Glomerular visceral epithelial cell (primary cell): ENCODE results near the gene MISP.

Experiments used
- DNase-seq: peaks from one replicate; pipeline ENCODE4 v3.0.0-alpha.2; 2016; ENCODE audit errors: extremely low spot score

MISP gene

DNA sequence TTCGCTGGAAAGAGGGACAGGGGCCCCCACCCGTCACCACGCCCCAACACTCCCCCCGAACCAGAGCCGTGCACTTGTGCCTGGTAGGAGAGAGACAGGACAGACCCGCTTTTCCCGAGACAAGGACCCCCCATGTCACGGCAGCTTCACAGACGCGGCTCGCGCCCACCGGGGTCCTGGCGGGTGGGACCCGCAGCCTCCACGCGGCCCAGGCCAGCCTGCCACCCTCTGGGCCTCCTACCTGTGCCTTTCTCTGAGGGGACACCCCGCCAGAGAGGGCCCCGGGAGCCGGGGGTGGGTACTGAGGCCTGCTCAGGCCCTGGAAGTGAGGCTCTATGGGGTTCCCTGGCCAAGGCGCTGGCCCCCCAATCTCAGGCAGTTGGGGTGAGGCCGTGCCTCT, 4.0 kb upstream of the MISP start:
- DNase-seq, result no peak

DNA sequence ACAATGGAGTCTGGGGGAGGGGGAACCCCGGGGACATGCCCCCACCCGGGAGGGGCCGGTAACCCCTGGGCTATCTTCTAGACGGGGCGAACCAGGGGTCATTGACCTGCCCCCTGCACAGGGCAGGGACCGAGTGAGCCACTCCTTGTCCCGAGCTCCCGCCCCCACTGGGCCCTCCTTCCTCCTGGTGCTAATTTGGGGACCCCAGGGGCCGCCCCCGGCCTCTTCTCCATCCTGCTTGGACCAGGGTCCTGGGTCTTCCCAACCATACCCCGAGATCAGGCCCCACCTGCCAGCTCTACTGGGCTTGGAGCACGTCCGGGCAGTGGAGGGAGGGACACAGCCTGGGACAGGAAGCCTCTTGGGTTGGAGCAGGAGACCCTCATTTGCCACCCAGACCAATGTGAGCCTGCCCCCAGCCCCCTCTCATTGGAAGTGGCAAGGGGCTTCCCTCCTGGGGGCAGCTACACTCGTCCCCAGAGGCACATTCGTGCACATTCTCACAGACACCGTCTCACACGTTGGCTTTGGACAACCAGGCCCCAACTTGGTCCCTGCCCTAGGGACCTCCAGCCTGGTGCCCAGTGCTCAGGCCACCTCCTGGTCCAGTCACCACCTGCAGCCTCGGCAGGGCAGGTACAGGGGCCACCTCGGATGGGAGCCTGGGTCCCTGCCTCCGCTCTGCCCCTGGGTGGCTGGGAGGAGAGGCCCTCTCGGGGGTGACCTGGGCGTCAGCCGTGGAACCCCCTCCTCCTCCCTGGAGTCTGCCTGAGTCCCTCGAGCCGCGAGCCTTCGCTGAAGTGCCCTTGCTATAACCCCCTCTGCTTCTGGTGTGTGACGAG, 3.3 kb upstream of the MISP start:
- DNase-seq, result no peak

DNA sequence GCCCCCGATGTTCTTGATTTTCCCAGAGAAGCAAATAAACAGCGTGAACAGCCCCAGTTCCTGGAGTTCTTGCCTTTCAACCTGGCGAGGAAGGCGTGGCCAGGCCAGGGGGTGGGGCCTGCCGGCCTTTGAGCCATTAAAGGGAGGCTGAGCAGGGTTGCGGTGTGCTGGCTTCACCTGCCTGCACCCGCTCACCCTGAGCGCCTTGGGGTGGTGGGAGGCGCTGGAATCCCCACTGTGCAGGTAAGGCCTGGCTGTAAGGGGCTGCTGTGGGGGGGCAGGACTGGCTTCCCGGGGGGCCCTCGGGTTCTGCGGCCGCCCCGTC, 2.7 kb upstream of the MISP start:
- DNase-seq, result no peak

DNA sequence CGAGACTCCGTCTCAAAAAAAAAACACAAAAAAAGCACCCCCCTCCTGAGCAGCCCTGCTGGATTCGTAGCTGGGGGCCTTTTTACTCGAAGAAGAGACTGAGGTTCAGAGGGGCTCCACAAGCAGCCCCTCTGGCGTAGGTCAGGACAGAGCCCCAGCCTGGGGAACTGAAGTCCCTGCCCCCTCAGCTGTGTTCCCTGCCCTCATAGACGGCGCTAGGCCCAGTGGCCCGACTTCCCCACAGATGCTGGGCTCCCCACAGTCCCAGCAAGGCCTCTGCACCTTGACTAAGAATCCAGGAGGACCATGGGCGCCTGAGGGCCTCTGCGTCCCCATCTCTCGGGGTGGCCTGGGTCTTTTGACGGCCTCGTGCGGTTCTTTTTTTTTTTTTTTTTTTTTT, 1.1 kb upstream of the MISP start:
- no peak for DNase-seq

DNA sequence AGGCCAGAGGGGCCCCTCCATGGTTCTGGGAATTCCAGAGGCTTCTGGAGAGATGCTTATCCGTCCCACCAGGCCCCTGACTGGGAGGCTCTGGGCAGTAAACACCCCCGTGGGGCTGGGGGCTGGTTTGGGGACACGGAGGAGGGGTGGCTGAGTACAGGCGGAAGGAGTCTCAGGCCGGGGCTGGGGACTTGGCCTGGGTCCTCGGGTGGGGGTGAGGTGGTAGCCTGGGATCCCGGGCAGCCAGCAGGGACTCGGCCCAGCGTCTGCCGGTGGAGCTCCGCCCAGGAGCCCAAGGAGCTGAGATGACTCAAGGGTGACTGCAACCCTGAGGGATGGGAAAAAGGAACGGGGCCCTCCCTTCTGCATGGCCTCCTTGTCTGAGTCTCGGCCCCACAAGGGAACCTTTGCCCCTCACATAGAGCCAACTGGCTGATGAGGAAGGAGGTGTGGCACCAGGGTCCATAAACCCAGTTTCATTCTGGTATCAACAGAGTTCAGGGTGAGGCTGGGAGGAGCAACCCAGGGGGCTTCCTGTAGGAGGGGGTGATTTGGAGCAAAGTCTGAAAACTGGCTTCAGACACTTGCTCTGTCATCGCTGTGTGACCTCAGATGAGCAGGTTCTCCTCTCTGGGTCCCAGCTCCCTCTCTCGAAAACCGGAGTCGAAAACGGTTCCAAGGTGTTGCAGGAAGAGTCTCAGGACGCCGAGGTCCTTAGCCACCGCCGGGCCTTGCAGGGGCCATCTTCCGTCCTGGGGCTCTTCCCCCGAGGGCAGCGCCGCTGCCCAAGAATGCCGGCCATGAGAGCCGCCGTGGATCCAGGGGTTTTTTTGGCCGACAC, 809 bp downstream of the MISP start:
- DNase-seq, result peak; percentile 76

DNA sequence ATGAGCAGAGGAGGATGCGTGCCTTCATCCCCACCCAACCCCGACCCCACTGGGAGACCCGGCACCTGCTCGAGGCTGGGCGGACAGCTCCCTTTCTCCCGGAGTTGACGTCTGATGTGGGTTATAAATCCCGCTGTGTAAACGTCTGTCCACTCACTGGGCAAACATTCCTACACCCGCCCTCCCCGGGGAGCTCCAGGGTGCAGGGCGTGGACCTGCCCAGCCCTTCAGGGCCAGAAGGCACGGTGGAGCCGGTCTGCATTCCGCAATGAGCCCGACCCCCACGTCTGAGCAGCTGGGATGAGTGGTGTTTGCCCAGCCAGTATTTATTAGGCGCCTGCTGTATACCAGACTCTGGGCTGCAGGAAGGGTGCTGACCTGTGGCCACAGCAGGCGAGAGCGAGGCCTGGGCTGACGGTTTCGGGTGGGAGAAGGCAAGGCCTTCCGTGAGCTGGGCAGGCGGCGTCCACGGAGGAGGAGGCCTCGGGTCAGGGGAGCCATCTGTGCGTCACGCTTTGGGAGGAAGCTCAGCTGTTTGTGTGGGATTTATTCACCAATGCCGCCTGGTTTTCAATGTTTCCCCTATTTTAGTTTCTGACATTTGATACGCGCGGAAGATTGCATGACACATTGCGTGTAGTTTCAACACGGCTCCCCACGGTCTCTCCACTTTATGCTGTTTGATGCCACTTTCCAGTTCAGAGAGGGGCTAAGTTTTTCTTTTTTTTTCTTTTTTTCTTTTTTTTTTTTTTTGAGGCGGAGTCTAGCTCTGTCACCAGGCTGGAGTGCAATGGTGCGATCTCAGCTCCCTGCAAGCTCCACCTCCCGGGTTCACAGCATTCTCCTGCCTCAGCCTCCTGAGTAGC, 2.0 kb downstream of the MISP start:
- DNase-seq, result peak; percentile 81

DNA sequence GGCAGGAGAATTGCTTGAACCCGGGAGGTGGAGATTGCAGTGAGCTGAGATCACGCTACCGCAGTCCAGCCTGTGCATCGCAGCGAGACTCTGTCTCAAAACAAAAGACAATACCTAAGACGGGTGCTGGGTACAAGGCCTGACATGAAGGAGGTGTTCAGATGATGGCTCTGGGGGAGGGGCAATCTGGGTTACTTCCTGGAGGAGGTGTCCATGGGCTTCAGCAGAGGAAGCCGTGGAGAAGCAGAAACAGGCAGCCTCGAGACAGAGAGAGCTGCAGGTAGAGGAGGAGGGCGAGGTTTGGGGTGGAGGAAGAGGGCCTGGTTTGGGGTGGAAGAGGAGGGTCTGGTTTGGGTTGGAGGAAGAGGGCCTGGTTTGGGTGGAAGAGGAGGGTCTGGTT, 3.6 kb downstream of the MISP start:
- DNase-seq, result no peak

DNA sequence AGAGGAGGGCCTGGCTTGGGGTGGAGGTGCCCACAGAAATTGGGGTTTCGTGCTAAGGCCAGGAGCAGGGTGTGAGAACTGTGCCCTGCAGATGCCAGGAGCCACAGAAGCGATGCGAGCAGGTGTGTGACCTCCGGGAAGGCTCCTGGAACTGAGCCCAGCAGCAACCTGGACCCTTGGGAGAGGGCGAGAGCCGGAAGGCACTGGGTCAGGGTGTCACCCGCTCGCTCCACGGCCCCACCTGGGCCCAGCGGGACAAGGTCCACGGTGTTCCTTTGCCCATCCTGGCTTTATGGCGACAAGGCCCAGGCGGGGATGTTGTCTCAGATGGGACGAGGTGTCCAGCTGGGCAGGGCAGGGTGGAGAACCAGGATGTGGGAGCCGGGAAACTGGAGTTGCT, 4.2 kb downstream of the MISP start:
- DNase-seq, result no peak

DNA sequence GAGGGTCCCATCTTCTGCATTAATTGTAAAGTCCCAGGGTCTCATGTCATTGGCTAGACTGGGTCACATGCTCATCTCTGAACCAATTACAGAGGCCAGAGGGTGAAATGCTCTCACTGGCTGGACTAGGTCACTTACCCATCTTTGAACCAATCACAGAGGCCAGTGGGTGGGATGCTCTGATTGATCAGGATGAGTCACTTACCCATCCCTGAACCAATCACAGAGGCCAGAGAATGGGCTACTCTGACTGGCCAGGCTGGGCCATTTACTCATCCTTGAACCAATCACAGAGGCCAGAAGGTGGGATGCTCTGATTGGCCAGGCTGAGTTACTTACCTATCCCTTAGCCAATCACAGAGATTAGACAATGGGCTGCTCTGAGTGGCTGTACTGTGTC, 5.3 kb downstream of the MISP start:
- DNase-seq, result peak; percentile 36

DNA sequence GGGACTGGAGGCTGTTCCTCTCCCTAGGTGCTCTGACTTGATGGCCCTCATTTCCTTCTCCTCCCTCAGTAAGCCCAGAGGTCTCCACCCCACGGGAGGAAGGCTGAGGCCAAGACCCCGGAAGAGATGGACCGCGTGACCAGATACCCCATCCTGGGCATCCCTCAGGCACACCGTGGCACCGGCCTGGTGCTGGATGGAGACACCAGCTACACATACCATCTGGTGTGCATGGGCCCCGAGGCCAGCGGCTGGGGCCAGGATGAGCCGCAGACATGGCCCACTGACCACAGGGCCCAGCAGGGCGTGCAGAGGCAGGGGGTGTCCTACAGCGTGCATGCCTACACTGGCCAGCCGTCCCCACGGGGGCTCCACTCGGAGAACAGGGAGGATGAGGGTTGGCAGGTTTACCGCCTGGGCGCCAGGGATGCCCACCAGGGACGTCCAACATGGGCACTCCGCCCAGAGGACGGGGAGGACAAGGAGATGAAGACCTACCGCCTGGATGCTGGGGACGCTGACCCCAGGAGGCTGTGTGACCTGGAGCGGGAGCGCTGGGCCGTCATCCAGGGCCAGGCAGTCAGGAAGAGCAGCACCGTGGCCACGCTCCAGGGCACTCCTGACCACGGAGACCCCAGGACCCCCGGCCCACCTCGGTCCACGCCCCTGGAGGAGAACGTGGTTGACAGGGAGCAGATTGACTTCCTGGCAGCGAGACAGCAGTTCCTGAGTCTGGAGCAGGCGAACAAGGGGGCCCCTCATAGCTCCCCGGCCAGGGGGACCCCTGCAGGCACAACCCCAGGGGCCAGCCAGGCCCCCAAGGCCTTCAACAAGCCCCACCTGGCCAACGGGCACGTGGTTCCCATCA, 6.1 kb downstream of the MISP start:
- DNase-seq, result no peak

DNA sequence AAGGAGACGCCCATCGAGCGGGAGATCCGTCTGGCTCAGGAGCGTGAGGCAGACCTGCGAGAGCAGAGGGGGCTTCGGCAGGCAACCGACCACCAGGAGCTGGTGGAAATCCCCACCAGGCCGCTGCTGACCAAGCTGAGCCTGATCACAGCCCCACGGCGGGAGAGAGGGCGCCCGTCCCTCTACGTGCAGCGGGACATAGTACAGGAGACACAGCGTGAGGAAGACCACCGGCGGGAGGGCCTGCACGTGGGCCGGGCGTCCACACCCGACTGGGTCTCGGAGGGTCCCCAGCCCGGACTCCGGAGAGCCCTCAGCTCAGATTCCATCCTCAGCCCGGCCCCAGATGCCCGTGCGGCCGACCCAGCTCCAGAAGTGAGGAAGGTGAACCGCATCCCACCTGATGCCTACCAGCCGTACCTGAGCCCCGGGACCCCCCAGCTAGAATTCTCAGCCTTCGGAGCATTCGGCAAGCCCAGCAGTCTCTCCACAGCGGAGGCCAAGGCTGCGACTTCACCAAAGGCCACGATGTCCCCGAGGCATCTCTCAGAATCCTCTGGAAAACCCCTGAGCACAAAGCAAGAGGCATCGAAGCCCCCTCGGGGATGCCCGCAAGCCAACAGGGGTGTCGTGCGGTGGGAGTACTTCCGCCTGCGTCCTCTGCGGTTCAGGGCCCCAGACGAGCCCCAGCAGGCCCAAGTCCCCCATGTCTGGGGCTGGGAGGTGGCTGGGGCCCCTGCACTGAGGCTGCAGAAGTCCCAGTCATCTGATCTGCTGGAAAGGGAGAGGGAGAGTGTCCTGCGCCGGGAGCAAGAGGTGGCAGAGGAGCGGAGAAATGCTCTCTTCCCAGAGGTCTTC, 7.1 kb downstream of the MISP start:
- DNase-seq, result no peak

DNA sequence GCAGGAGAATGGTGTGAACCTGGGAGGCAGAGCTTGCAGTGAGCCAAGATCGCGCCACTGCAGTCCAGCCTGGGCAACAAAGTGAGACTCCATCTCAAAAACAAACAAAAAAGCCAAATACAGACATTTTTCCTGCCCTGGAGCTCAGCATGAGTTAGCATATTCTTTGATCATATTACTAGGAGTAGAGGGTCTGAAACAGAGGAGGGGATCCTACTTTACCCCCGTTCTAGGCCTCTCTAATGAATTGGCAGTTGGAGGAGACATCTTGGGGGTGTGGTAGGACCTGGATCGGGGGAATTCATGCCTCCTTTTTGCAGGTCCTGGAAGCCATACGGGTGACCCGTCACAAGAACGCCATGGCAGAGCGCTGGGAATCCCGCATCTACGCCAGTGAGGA, 12.3 kb downstream of the MISP start:
- DNase-seq, result no peak

DNA sequence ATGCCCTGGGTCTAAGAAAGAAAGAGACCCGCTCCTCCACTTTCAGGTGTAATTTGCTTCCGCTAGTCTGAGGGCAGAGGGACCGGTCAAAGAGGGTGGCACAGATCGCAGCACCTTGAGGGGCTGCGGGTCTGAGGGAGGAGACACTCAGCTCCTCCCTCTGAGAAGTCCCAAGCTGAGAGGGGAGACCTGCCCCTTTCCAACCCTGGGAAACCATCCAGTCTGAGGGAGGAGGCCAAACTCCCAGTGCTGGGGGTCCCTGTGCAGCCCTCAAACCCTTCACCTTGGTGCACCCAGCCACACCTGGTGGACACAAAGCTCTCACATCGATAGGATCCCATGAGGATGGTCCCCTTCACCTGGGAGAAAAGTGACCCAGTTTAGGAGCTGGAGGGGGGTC, 13.0 kb downstream of the MISP start:
- DNase-seq, result no peak

DNA sequence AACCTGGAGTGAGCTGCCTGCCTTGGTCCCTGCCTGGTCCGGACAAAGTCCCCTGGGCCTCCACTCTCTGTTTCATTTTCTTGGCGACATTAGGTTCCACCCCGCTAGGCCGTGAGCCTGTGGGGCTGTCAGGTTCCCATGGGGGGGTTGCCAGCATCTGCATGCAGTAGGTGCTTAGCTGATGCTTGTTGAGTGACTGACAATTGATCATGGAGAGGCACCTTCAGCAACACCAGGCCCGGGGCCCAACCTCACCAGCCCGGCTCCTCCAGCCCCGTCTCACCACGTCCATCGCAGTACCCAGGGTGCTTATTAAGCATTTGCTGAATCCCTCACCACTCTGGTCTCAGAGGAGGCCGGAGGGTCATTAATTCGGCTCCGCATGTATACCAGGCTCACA, 13.4 kb downstream of the MISP start:
- DNase-seq, result no peak

DNA sequence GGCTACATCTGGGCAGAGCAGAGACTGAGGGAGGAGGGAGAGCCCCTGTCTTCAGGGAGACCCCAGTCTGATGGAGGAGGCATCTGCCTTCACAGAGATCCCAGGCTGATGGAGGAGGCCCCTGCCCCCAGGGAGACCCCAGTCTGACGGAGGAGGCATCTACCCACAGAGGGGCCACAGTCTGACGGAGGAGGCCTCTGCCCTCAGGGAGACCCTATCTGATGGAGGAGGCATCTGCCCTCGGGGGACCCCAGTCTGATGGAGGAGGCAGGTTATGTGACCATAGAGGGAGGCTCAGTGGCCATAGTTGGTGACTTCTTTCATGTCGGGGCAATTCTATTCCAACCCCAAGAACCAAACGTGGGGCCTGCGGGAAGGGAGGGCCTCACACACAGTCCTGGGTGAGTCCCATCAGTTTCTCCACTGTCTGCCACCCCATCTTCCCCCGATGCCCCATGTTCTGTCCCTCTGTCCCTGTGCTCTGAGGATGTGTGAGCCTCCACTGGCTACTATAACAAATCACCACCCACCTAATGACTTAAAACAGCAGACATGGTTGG, 14.3 kb downstream of the MISP start:
- no peak for DNase-seq

DNA sequence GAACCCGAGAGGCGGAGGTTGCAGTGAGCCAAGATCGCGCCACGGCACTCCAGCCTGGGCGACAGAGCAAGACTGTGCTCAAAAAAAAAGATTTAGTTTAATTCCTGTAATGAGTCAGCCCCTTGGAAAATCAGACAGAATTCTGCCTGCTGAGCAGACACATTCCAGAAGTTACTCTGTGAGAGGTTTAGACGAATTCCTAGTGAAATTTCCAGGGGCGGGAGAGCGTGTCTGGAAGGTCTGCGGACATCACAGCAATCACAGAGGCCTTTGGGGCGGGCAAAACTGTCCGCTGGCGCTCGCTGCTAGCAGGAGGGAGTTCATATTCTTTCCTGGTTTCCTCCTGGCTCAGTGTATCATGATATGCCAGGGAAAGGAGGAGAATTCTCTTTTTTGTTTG, 17.5 kb downstream of the MISP start:
- DNase-seq, result peak; percentile 93

DNA sequence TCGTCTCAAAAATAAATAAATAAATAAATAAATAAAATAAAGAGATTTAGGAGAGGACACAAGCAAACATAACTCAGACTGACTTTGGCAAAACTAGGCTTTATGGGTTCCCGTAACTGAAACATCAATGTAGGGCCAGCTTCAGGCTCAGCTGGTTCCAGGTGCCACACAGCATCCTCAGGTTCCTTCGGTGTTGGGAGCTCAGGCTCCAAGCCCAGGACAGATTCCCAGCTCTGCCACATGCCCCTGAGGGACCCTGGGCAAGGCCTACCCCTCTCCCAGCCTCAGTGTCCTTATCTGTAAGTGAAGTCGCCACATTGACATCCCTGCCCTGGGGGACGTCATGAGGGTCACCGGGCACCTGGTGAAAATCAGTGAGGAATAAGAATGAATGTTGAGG, 18.7 kb downstream of the MISP start:
- no peak for DNase-seq

DNA sequence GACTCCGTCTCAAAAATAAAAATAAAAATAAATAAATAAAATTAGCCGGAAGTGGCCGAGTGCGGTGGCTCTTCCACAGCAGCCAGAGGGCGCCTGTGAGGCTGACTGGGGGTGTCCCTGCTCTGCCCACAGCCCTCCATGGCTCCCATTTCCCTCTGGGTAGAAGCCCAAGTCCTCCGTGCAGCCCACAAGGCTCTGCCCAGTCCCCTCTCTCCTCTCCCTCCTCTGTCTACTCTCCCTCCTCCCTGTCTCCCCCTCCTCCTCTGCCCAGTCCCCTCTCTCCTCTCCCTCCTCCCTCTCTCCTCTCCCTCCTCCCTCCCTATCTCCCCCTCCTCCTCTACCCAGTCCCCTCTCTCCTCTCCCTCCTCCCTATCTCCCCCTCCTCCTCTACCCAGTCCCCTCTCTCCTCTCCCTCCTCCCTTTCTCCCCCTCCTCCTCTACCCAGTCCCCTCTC, 20.4 kb downstream of the MISP start:
- peak; percentile 45 for DNase-seq

DNA sequence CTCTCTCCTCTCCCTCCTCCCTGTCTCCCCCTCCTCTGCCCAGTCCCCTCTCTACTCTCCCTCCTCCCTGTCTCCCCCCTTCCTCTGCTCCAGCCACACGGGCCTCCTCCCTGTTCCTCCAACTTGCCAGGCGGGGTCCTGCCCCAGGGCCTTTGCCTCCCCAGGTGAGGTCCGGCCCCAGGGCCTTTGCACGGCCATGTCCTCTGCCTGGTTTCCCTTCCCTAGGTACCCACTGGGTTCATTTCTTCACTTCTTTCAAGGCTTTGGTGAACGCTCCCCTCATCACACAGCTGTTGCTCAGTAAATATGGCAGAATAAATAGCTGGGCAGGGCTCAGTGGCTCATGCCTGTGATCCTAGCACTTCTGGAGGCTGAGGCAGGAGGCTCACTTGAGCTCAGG, 21.2 kb downstream of the MISP start:
- DNase-seq, result no peak
